Activated T-helper 1 cell treated with anti-CD3 and anti-CD28 coated beads, Interleukin-12 subunit alpha, Interleukin-12 subunit beta, Interleukin-2, Interleukin-4 antibody, amounts not matched to agents 30 ng/mL and 10 ng/mL and 1 ng/mL, durations not matched to agents 14 hours and 24 hours and 36 hours (primary cell): ENCODE measurements around the gene HAUS3. TPM values are rescaled to one million over a fixed set of nuclear protein-coding genes. Genes with fewer than 3 reads are reported as not detected.

Experiments used
- DNase-seq: peaks from one replicate; pipeline ENCODE4 v3.0.0; 2021; ENCODE audit warnings: low spot score
- H3K27ac Mint-ChIP-seq: one replicate; pipeline ENCODE4 v1.8.0; 2021; ENCODE audit warnings: mild to moderate bottlenecking, mixed read lengths
- H3K27me3 Mint-ChIP-seq: one replicate; pipeline ENCODE4 v1.8.0; 2022; ENCODE audit warnings: mild to moderate bottlenecking, moderate library complexity, mixed read lengths; ENCODE audit not compliant: insufficient read depth
- H3K36me3 Mint-ChIP-seq: one replicate; pipeline ENCODE4 v1.8.0; 2021; ENCODE audit warnings: low read depth, mixed read lengths
- H3K4me1 Mint-ChIP-seq: one replicate; pipeline ENCODE4 v1.8.0; 2021; ENCODE audit warnings: low read depth, mixed read lengths
- H3K4me3 Mint-ChIP-seq: one replicate; pipeline ENCODE4 v1.8.0; 2021; ENCODE audit warnings: mild to moderate bottlenecking, moderate library complexity, mixed read lengths
- H3K9me3 Mint-ChIP-seq: one replicate; pipeline ENCODE4 v1.8.0; 2021; ENCODE audit warnings: mixed read lengths
- intact Hi-C: fragments of 100-400 bp; cut with micrococcal nuclease; formaldehyde crosslinking; loops from one replicate; pipeline ENCODE4 v1.15.1; 2024
- total RNA-seq: library from RNA; stranded (reverse); gene quantifications from 2 replicates; pipeline ENCODE4 v1.2.3, GENCODE V29; 2022

HAUS3 gene
- 19.2 and 19.9 TPM in 2 replicates for total RNA-seq

- H3K4me3 Mint-ChIP-seq, result peak within 1 kb of the TSS; percentile 85
- intact Hi-C loops, result loop anchor here (1.0 to 10.0 kb wide), 14 partner anchors 21 to 1051 kb away; partner anchors contain the start of genes CFAP99, FAM193A, FAM53A and FGFR3
- H3K27me3 Mint-ChIP-seq, result peaks cover 2% of the 10 kb centered on the region
- peak; percentile 100 for DNase-seq
- H3K9me3 Mint-ChIP-seq, result no peaks in the 10 kb centered on the region
- peak within 1 kb of the TSS; percentile 90 for H3K27ac Mint-ChIP-seq
- peaks cover 53% of the 10 kb centered on the region for H3K4me1 Mint-ChIP-seq
- H3K36me3 Mint-ChIP-seq, result peaks cover 20% of the 10 kb centered on the region
Measured at GRCh38 chr4:2241410-2242353, at the start of gene HAUS3, which contains the start of gene POLN. HAUS3 (minus strand) TSS chr4:2242121; CDS start chr4:2240946, 1,175 bp downstream. POLN (minus strand) TSS chr4:2242121; CDS start chr4:2229231, 12,890 bp downstream.

GRCh38 chr4:2290974-2291704 is 49.2 kb upstream of the HAUS3 start:
- Mint-ChIP-seq H3K9me3 (no peaks in the 10 kb centered on the region), H3K27ac (peak overlapping the region; percentile 40), H3K4me1 (peaks cover 5% of the 10 kb centered on the region), H3K4me3 (peak overlapping the region; percentile 39), H3K27me3 (peaks cover 19% of the 10 kb centered on the region), H3K36me3 (peaks cover 2% of the 10 kb centered on the region)
- intact Hi-C loops, result loop anchor here (1.0 kb wide), 1 partner anchor 9 kb away; no protein-coding TSS in a partner anchor
- DNase-seq, result peak; percentile 54

GRCh38 chr4:2290488-2290887 is 48.6 kb upstream of the HAUS3 start:
- H3K9me3 Mint-ChIP-seq, result no peaks in the 10 kb centered on the region
- H3K4me3 Mint-ChIP-seq, result no peak overlapping the region
- H3K36me3 Mint-ChIP-seq, result peaks cover 2% of the 10 kb centered on the region
- peaks cover 5% of the 10 kb centered on the region for H3K4me1 Mint-ChIP-seq
- intact Hi-C loops, result no loop called here
- peaks cover 19% of the 10 kb centered on the region for H3K27me3 Mint-ChIP-seq
- no peak for DNase-seq
- no peak overlapping the region for H3K27ac Mint-ChIP-seq

GRCh38 chr4:2289955-2290333 is 48.0 kb upstream of the HAUS3 start:
- Mint-ChIP-seq H3K36me3 (peaks cover 2% of the 10 kb centered on the region), H3K4me1 (peaks cover 5% of the 10 kb centered on the region), H3K27ac (no peak overlapping the region), H3K4me3 (no peak overlapping the region), H3K9me3 (no peaks in the 10 kb centered on the region), H3K27me3 (peaks cover 15% of the 10 kb centered on the region)
- intact Hi-C loops, result loop anchor here (10.0 kb wide), 1 partner anchor 45 kb away; no protein-coding TSS in a partner anchor
- DNase-seq, result no peak

GRCh38 chr4:2289311-2289954 is 47.5 kb upstream of the HAUS3 start:
- H3K4me1 Mint-ChIP-seq, result peaks cover 5% of the 10 kb centered on the region
- H3K4me3 Mint-ChIP-seq, result no peak overlapping the region
- DNase-seq, result no peak
- intact Hi-C loops, result loop anchor here (10.0 kb wide), 1 partner anchor 45 kb away; no protein-coding TSS in a partner anchor
- no peak overlapping the region for H3K27ac Mint-ChIP-seq
- H3K27me3 Mint-ChIP-seq, result peaks cover 12% of the 10 kb centered on the region
- H3K36me3 Mint-ChIP-seq, result peaks cover 2% of the 10 kb centered on the region
- no peaks in the 10 kb centered on the region for H3K9me3 Mint-ChIP-seq

- no peak for DNase-seq
- H3K4me1 Mint-ChIP-seq, result peaks cover 12% of the 10 kb centered on the region
- peaks cover 7% of the 10 kb centered on the region for H3K27me3 Mint-ChIP-seq
- intact Hi-C loops, result loop anchor here (10.0 kb wide), 1 partner anchor 47 kb away; no protein-coding TSS in a partner anchor
- H3K9me3 Mint-ChIP-seq, result no peaks in the 10 kb centered on the region
- H3K36me3 Mint-ChIP-seq, result peaks cover 2% of the 10 kb centered on the region
- no peak overlapping the region for H3K4me3 Mint-ChIP-seq
- H3K27ac Mint-ChIP-seq, result no peak overlapping the region
Measured at GRCh38 chr4:2288051-2288541, 46.2 kb upstream of the HAUS3 start.

GRCh38 chr4:2287594-2287915 is 45.6 kb upstream of the HAUS3 start:
- Mint-ChIP-seq H3K4me3 (no peak overlapping the region), H3K4me1 (peaks cover 17% of the 10 kb centered on the region), H3K27ac (no peak overlapping the region), H3K36me3 (peaks cover 2% of the 10 kb centered on the region), H3K9me3 (no peaks in the 10 kb centered on the region), H3K27me3 (peaks cover 4% of the 10 kb centered on the region)
- no peak for DNase-seq
- intact Hi-C loops, result loop anchor here (10.0 kb wide), 1 partner anchor 47 kb away; no protein-coding TSS in a partner anchor

GRCh38 chr4:2286904-2287593 is 45.1 kb upstream of the HAUS3 start:
- H3K27me3 Mint-ChIP-seq, result peaks cover 3% of the 10 kb centered on the region
- peaks cover 22% of the 10 kb centered on the region for H3K4me1 Mint-ChIP-seq
- H3K27ac Mint-ChIP-seq, result no peak overlapping the region
- H3K4me3 Mint-ChIP-seq, result no peak overlapping the region
- H3K36me3 Mint-ChIP-seq, result peaks cover 4% of the 10 kb centered on the region
- H3K9me3 Mint-ChIP-seq, result no peaks in the 10 kb centered on the region
- DNase-seq, result no peak
- intact Hi-C loops, result loop anchor here (10.0 kb wide), 1 partner anchor 48 kb away; no protein-coding TSS in a partner anchor

GRCh38 chr4:2285613-2286381 is 43.9 kb upstream of the HAUS3 start:
- intact Hi-C loops, result loop anchor here (10.0 kb wide), 1 partner anchor 49 kb away; no protein-coding TSS in a partner anchor
- Mint-ChIP-seq H3K27me3 (peaks cover 1% of the 10 kb centered on the region), H3K4me3 (no peak overlapping the region), H3K36me3 (peaks cover 3% of the 10 kb centered on the region), H3K27ac (no peak overlapping the region), H3K9me3 (no peaks in the 10 kb centered on the region), H3K4me1 (peaks cover 32% of the 10 kb centered on the region)
- DNase-seq, result no peak

- H3K4me3 Mint-ChIP-seq, result no peak overlapping the region
Measured at GRCh38 chr4:2284934-2285612, 43.2 kb upstream of the HAUS3 start.

More at GRCh38 chr4:2284934-2285612, 43.2 kb upstream of the HAUS3 start:
- H3K27ac Mint-ChIP-seq, result no peak overlapping the region
- intact Hi-C loops, result loop anchor here (10.0 kb wide), 1 partner anchor 50 kb away; no protein-coding TSS in a partner anchor
- no peak for DNase-seq
- H3K9me3 Mint-ChIP-seq, result no peaks in the 10 kb centered on the region
- H3K27me3 Mint-ChIP-seq, result no peaks in the 10 kb centered on the region
- H3K4me1 Mint-ChIP-seq, result peaks cover 30% of the 10 kb centered on the region
- H3K36me3 Mint-ChIP-seq, result peaks cover 2% of the 10 kb centered on the region
